ENCODE data around the gene CCL20.

DNA sequence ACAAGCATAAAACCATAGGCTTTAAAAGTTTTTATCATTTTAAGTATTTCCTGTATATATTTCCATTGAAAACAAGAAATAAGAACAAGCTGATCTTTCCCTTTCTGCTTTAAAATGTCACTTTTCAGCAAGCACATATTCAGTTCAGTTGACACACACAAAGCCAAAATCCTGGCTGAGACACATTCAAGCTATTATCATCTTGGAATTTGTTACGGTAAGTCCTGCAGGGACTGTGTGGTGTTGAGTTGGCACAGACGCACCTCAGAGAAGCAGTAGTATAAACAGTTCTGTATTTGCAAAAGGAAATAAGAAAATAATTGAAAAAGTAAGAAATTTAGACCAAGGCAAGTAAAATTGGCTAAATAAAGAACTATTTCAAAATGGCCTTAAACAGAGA lies 47.4 kb downstream of the CCL20 start:
- TF ChIP-seq, protein P1, sequence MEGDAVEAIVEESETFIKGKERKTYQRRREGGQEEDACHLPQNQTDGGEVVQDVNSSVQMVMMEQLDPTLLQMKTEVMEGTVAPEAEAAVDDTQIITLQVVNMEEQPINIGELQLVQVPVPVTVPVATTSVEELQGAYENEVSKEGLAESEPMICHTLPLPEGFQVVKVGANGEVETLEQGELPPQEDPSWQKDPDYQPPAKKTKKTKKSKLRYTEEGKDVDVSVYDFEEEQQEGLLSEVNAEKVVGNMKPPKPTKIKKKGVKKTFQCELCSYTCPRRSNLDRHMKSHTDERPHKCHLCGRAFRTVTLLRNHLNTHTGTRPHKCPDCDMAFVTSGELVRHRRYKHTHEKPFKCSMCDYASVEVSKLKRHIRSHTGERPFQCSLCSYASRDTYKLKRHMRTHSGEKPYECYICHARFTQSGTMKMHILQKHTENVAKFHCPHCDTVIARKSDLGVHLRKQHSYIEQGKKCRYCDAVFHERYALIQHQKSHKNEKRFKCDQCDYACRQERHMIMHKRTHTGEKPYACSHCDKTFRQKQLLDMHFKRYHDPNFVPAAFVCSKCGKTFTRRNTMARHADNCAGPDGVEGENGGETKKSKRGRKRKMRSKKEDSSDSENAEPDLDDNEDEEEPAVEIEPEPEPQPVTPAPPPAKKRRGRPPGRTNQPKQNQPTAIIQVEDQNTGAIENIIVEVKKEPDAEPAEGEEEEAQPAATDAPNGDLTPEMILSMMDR (IDR thresholded peaks at IDR 0.05): no peak
- TF ChIP-seq EP300 (IDR thresholded peaks at IDR 0.05): no peak
- no peak for TF ChIP-seq POLR2AphosphoS5 (IDR thresholded peaks at IDR 0.05)
